HUES6 (cell line): ENCODE data around the gene MYO1C.
"Not testable (repeated sequence)": the region's sequence is repeated elsewhere in the genome, so short reads cannot be mapped to it uniquely, and the experiment has no call there.

Experiments used
- H3K27ac ChIP-seq: 2 replicates; pipeline ENCODE4 v1.7.0; 2013; ENCODE audit warnings: low read depth, mild to moderate bottlenecking, low read length, inconsistent platforms
- H3K27me3 ChIP-seq: 2 replicates; pipeline ENCODE4 v1.6.1; 2013; ENCODE audit warnings: low read length; ENCODE audit not compliant: control insufficient read depth, insufficient read depth
- H3K36me3 ChIP-seq: 2 replicates; pipeline ENCODE4 v1.6.1; 2013; ENCODE audit warnings: low read length; ENCODE audit not compliant: control insufficient read depth, insufficient read depth
- H3K4me1 ChIP-seq: 2 replicates; pipeline ENCODE4 v1.6.1; 2013; ENCODE audit warnings: low read length; ENCODE audit not compliant: control insufficient read depth, insufficient read depth
- H3K4me3 ChIP-seq: 2 replicates; pipeline ENCODE4 v1.5.1; 2013; ENCODE audit warnings: low read depth, low read length
- H3K9ac ChIP-seq: one replicate; pipeline ENCODE4 v1.6.1; 2013; ENCODE audit warnings: mild to moderate bottlenecking, low read length
- H3K9me3 ChIP-seq: 2 replicates; pipeline ENCODE4 v1.6.1; 2013; ENCODE audit warnings: low read depth, low read length; ENCODE audit not compliant: control insufficient read depth, insufficient read depth

MYO1C gene

DNA sequence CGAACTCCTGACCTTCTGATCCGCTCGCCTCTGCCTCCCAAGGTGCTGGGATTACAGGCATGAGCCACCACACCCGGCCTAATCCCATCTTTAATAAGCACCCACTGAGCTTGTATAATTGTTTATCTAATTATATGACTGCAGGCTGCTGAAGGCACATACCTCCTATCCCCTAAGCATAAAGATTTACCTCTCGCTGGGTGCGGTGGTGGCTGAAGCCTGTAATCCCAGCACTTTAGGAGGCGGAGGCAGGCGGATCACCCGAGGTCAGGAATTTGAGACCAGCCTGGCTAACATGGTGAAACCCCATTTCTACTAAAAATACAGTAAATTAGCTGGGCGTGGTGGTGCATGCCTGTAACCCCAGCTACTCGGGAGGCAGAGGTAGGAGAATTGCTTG is 72.3 kb downstream of the MYO1C start:
- Histone ChIP-seq H3K4me1 (no peaks in the 10 kb centered on the region), H3K4me3 (no peak overlapping the region), H3K36me3 (peaks cover 45% of the 10 kb centered on the region), H3K27me3 (no peaks in the 10 kb centered on the region), H3K9ac (no peak overlapping the region), H3K27ac (no peak overlapping the region), H3K9me3 (no peaks in the 10 kb centered on the region)

DNA sequence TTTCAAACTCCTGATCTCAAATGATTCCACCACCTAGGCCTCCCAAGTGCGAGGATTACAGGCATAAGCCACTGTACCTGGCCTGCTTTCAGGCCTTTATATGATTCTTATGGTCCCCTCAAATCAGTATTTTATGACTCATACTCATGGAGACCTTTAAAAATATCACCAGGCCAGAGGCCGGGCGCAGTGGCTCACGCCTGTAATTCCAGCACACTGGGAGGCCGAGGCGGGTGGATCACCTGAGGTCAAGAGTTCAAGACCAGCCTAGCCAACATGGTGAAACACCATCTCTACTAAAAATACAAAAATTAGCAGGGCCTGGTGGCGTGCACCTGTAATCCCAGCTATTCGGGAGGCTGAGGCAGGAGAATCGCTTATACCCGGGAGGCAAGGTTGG is 74.0 kb downstream of the MYO1C start:
- not testable (repeated sequence) for H3K9ac ChIP-seq, H3K9me3 ChIP-seq, H3K27me3 ChIP-seq, H3K27ac ChIP-seq, H3K4me3 ChIP-seq, H3K4me1 ChIP-seq
- H3K36me3 ChIP-seq: peaks cover 31% of the 10 kb centered on the region

DNA sequence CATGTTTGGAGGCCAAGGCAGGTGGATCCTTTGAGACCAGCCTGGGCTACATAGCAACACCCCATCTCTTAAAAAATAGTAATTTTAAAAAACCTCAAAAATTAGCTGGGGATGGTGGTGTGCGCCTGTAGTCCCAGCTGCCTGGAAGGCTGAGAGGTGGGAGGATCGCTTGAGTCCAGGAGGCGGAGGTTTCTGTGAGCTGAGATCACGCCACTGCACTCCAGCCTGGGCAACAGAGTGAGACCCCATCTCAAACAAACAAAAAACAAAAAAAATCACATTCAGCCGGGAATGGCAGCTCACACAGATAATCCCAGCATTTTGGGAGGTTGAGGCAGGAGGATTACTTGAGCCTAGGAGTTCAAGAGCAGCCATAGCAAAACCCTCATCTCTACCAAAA is 76.1 kb downstream of the MYO1C start:
- H3K9ac ChIP-seq: no peak overlapping the region
- no peak overlapping the region for H3K4me3 ChIP-seq
- H3K27ac ChIP-seq: no peak overlapping the region
- no peaks in the 10 kb centered on the region for H3K4me1 ChIP-seq
- H3K36me3 ChIP-seq: peaks cover 13% of the 10 kb centered on the region
- H3K27me3 ChIP-seq: no peaks in the 10 kb centered on the region
- H3K9me3 ChIP-seq: 0 out of 2 replicates have a peak, but pooled peaks cover 2% of the 10 kb centered on the region

DNA sequence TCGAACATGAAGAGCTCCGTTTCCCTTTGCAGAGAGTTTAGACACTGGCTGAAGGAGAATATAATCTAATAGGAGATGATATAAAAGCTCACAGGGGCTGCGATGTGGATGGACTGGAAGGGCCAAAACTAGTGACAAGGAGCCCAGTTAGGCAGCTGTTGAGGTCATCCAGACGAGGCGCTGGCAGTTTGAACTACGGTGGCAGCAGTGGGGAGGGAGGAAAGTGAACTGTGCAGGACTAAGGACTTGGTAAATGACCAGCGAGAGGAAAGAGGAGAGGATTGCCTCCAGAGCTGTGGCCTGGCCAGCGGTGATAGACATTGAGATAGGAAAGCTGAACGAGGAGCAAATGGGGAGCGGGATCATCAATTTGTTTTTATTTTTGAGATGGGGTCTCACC is 77.9 kb downstream of the MYO1C start:
- Histone ChIP-seq H3K27ac (no peak overlapping the region), H3K9ac (no peak overlapping the region), H3K4me3 (no peak overlapping the region), H3K27me3 (no peaks in the 10 kb centered on the region), H3K9me3 (0 out of 2 replicates have a peak, but pooled peaks cover 2% of the 10 kb centered on the region), H3K36me3 (no peaks in the 10 kb centered on the region; the same call in 1 of the 2 replicates), H3K4me1 (no peaks in the 10 kb centered on the region)
